HepG2 (cell line): ENCODE measurements around the gene MAPK1. TPM values are rescaled to one million over a fixed set of nuclear protein-coding genes. Genes with fewer than 3 reads are reported as not detected.

Source experiments
- CBFB ChIP-seq: sonication (generic); formaldehyde crosslinking; IDR thresholded peaks from 2 replicates; pipeline ENCODE4 v1.4.0; 2020; ENCODE audit warnings: missing genetic modification reagents
- CREB3 ChIP-seq: sonication (generic); formaldehyde crosslinking; IDR thresholded peaks from 2 replicates; pipeline ENCODE4 v1.5.0; 2020; ENCODE audit warnings: missing genetic modification reagents
- CSRNP2 ChIP-seq: sonication (generic); formaldehyde crosslinking; conservative IDR thresholded peaks from 2 replicates; pipeline ENCODE4 v1.8.0; 2022; ENCODE audit warnings: low read depth, missing genetic modification reagents
- DR1 ChIP-seq: sonication (generic); formaldehyde crosslinking; IDR thresholded peaks from 2 replicates; pipeline ENCODE4 v1.8.0; 2021; ENCODE audit warnings: mild to moderate bottlenecking, missing genetic modification reagents, inconsistent platforms
- ESRRA ChIP-seq: sonication (generic); formaldehyde crosslinking; IDR thresholded peaks from 2 replicates; pipeline ENCODE4 v1.5.1; 2020; ENCODE audit warnings: mild to moderate bottlenecking, low read depth, missing genetic modification reagents
- FOXA3 ChIP-seq: IDR thresholded peaks from 2 replicates; pipeline ENCODE4 v1.6.1; 2016; ENCODE audit warnings: missing genetic modification reagents, missing compliant biosample characterization
- HCFC1 ChIP-seq: fragments of 150-350 bp; IDR thresholded peaks from 2 replicates; pipeline ENCODE4 v1.6.1; 2014; ENCODE audit warnings: low read depth, low read length
- ISL2 ChIP-seq: sonication (generic); formaldehyde crosslinking; IDR thresholded peaks from 2 replicates; pipeline ENCODE4 v1.5.0; 2020; ENCODE audit warnings: missing genetic modification reagents
- ISX ChIP-seq: sonication (generic); formaldehyde crosslinking; conservative IDR thresholded peaks from 2 replicates; pipeline ENCODE4 v1.5.0; 2020; ENCODE audit warnings: missing genetic modification reagents
- KLF12 ChIP-seq: sonication (generic); formaldehyde crosslinking; IDR thresholded peaks from 2 replicates; pipeline ENCODE4 v1.4.0; 2020; ENCODE audit warnings: missing genetic modification reagents, borderline replicate concordance
- KLF6 ChIP-seq: IDR thresholded peaks from 2 replicates; pipeline ENCODE4 v1.8.0; 2016; ENCODE audit warnings: missing biosample characterization, missing genetic modification reagents
- MAFG ChIP-seq: sonication (generic); formaldehyde crosslinking; IDR thresholded peaks from 2 replicates; pipeline ENCODE4 v1.5.1; 2020; ENCODE audit warnings: mild to moderate bottlenecking, missing genetic modification reagents
- POGK ChIP-seq: sonication (generic); formaldehyde crosslinking; conservative IDR thresholded peaks from 2 replicates; pipeline ENCODE4 v1.8.0; 2022; ENCODE audit warnings: mild to moderate bottlenecking, moderate library complexity, missing genetic modification reagents
- POGZ ChIP-seq: sonication (generic); formaldehyde crosslinking; IDR thresholded peaks from 2 replicates; pipeline ENCODE4 v1.4.0; 2020; ENCODE audit warnings: mild to moderate bottlenecking, missing genetic modification reagents
- RARA ChIP-seq: IDR thresholded peaks from 2 replicates; pipeline ENCODE4 v1.6.1; 2016; ENCODE audit warnings: missing genetic modification reagents, missing compliant biosample characterization
- RBFOX2 ChIP-seq: fragments of 200-400 bp; formaldehyde crosslinking; IDR thresholded peaks from 2 replicates; pipeline ENCODE4 v1.6.1; 2017; ENCODE audit warnings: low read depth, mild to moderate bottlenecking, low read length
- ZBTB21 ChIP-seq: sonication (generic); formaldehyde crosslinking; IDR thresholded peaks from 2 replicates; pipeline ENCODE4 v1.4.0; 2020; ENCODE audit warnings: missing genetic modification reagents
- ZNF34 ChIP-seq: sonication (generic); formaldehyde crosslinking; IDR thresholded peaks from 2 replicates; pipeline ENCODE4 v1.4.0; 2020; ENCODE audit warnings: mild to moderate bottlenecking, missing genetic modification reagents, borderline replicate concordance
- ZNF589 ChIP-seq: sonication (generic); formaldehyde crosslinking; conservative IDR thresholded peaks from 2 replicates; pipeline ENCODE4 v1.8.0; 2022; ENCODE audit warnings: mild to moderate bottlenecking, moderate library complexity, missing genetic modification reagents
- ZNF674 ChIP-seq: sonication (generic); formaldehyde crosslinking; IDR thresholded peaks from 2 replicates; pipeline ENCODE4 v1.5.0; 2020; ENCODE audit warnings: low read depth, mild to moderate bottlenecking, missing genetic modification reagents
- ZNF766 ChIP-seq: sonication (generic); formaldehyde crosslinking; IDR thresholded peaks from 2 replicates; pipeline ENCODE4 v1.5.0; 2020; ENCODE audit warnings: missing genetic modification reagents, borderline replicate concordance
- ZNF773 ChIP-seq: sonication (generic); formaldehyde crosslinking; IDR thresholded peaks from 2 replicates; pipeline ENCODE4 v1.4.0; 2020; ENCODE audit warnings: missing genetic modification reagents, borderline replicate concordance
- ZSCAN25 ChIP-seq: sonication (generic); formaldehyde crosslinking; IDR thresholded peaks from 2 replicates; pipeline ENCODE4 v1.8.0; 2022; ENCODE audit warnings: mild to moderate bottlenecking, missing genetic modification reagents
- polyA plus RNA-seq, 8 experiments: library from polyadenylated mRNA; depleted of rRNA in 3 of 8; stranded (reverse) in 7 of 8; unstranded in 1 of 8; fragments of >200 nt; fragmentation: Illumina TruSeq in 4 of 8; extraction: Trizol in 4 of 8; gene quantifications; 2 replicates each; pipeline versions ENCODE4 v1.2.1 to v1.2.3, GENCODE V29; 2011 to 2016; ENCODE audit warnings: low read depth in 4 of 8, missing spikeins in 1 of 8, mixed read lengths in 1 of 8; ENCODE audit not compliant: insufficient read depth in 1 of 8
- total RNA-seq, 5 experiments: library from RNA; depleted of rRNA; stranded (reverse); fragments of >200 nt; fragmentation: Illumina TruSeq; extraction: Trizol; gene quantifications; 2 replicates each; pipeline ENCODE4 v1.2.3, GENCODE V29; 2016; ENCODE audit warnings: low read depth in 1 of 5
- TF ChIP-seq, protein P1 (sequence below): sonication (generic); formaldehyde crosslinking; IDR thresholded peaks from 2 replicates; pipeline ENCODE4 v1.8.1; 2023; ENCODE audit warnings: mild to moderate bottlenecking, missing genetic modification reagents
- TF ChIP-seq, protein P2 (sequence below): sonication (generic); formaldehyde crosslinking; IDR thresholded peaks from 2 replicates; pipeline ENCODE4 v1.8.1; 2023; ENCODE audit warnings: mild to moderate bottlenecking, missing genetic modification reagents, borderline replicate concordance

Gene MAPK1
- total and polyA plus RNA-seq, 2 of the 13 experiments (the other 11 are each of a cell fraction or from before 2014, with no cell fraction given) = 107 to 114 TPM

- TF ChIP-seq ESRRA (CRISPR knock-in tag) (0 out of 2 replicates have a peak, but pooled peaks have one; percentile 42), DR1 (CRISPR knock-in tag) (peak; percentile 61; the same call in 1 of the 2 replicates), CBFB (CRISPR knock-in tag) (no peak), FOXA3 (CRISPR knock-in tag) (peak; percentile 20; the same call in 1 of the 2 replicates), KLF6 (CRISPR knock-in tag) (0 out of 2 replicates have a peak, but pooled peaks have one; percentile 69), ISL2 (no peak), ZNF766 (CRISPR knock-in tag) (peak; percentile 74; the same call in 1 of the 2 replicates), HCFC1 (no peak), POGZ (peak; percentile 23; the same call in 1 of the 2 replicates), ZBTB21 (CRISPR knock-in tag) (no peak), ZNF34 (CRISPR knock-in tag) (peak; percentile 70; the same call in 1 of the 2 replicates), ZSCAN25 (CRISPR knock-in tag) (peak; percentile 27; the same call in 1 of the 2 replicates), CSRNP2 (CRISPR knock-in tag) (0 out of 2 replicates have a peak, but pooled peaks have one; percentile 33), RBFOX2 (0 out of 2 replicates have a peak, but pooled peaks have one; percentile 34), ZNF589 (CRISPR knock-in tag) (0 out of 2 replicates have a peak, but pooled peaks have one; percentile 74), RARA (CRISPR knock-in tag) (no peak), POGK (CRISPR knock-in tag) (0 out of 2 replicates have a peak, but pooled peaks have one; percentile 62), CREB3 (CRISPR knock-in tag) (peak; percentile 96), KLF12 (no peak), ZNF674 (CRISPR knock-in tag) (0 out of 2 replicates have a peak, but pooled peaks have one; percentile 71), ISX (CRISPR knock-in tag) (0 out of 2 replicates have a peak, but pooled peaks have one; percentile 43), MAFG (CRISPR knock-in tag) (no peak), ZNF773 (peak; percentile 71; the same call in 1 of the 2 replicates)
- TF ChIP-seq, protein P1, sequence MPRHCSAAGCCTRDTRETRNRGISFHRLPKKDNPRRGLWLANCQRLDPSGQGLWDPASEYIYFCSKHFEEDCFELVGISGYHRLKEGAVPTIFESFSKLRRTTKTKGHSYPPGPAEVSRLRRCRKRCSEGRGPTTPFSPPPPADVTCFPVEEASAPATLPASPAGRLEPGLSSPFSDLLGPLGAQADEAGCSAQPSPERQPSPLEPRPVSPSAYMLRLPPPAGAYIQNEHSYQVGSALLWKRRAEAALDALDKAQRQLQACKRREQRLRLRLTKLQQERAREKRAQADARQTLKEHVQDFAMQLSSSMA = no peak
- TF ChIP-seq, protein P2, sequence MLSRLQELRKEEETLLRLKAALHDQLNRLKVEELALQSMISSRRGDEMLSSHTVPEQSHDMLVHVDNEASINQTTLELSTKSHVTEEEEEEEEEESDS (CRISPR knock-in tag) = no peak
Measured at GRCh38 chr22:21735200-21736083, 132.0 kb downstream of the MAPK1 start, which contains the start of gene YPEL1 (continued).
